HG02970 (cell line): ENCODE results near the gene NR2F2.
A peak's percentile ranks its signal among the peaks of the same experiment; 100 is the strongest.

ENCODE experiments used
- ATAC-seq: cut with Tn5 transposase; IDR thresholded peaks from one replicate; pipeline ENCODE4 v1.9.1; 2021; ENCODE audit warnings: mild to moderate bottlenecking, moderate library complexity, moderate number of reproducible peaks; ENCODE audit not compliant: unreplicated experiment, low FRiP score

The NR2F2 gene

GRCh38 chr15:96330450-96331143, at the start of gene NR2F2:
Gene NR2F2, plus strand, starts transcription at chr15:96330700. Its CDS starts 1,406 bp downstream, at chr15:96332106.
- ATAC-seq, result peak; percentile 66

GRCh38 chr15:96285305-96285704, 45.2 kb upstream of the NR2F2 start:
- no peak for ATAC-seq

- no peak for ATAC-seq
Observed at GRCh38 chr15:96285729-96286254, 44.7 kb upstream of the NR2F2 start.

- no peak for ATAC-seq
Observed at GRCh38 chr15:96290679-96291078, 39.8 kb upstream of the NR2F2 start.

GRCh38 chr15:96292635-96293034, 37.9 kb upstream of the NR2F2 start:
- ATAC-seq, result no peak

- ATAC-seq, result no peak
Observed at GRCh38 chr15:96293441-96293840, 37.1 kb upstream of the NR2F2 start.

GRCh38 chr15:96294766-96295165, 35.7 kb upstream of the NR2F2 start:
- ATAC-seq, result no peak

GRCh38 chr15:96296264-96296663, 34.2 kb upstream of the NR2F2 start:
- ATAC-seq, result no peak

GRCh38 chr15:96297783-96298182, 32.7 kb upstream of the NR2F2 start:
- no peak for ATAC-seq

GRCh38 chr15:96298217-96298616, 32.3 kb upstream of the NR2F2 start:
- no peak for ATAC-seq

- ATAC-seq, result no peak
Observed at GRCh38 chr15:96300836-96301235, 29.7 kb upstream of the NR2F2 start.

- ATAC-seq, result no peak
Observed at GRCh38 chr15:96303503-96304056, 26.9 kb upstream of the NR2F2 start.

- ATAC-seq, result no peak
Observed at GRCh38 chr15:96304839-96305238, 25.7 kb upstream of the NR2F2 start.

GRCh38 chr15:96306321-96306720, 24.2 kb upstream of the NR2F2 start:
- ATAC-seq, result no peak

GRCh38 chr15:96307856-96308394, 22.6 kb upstream of the NR2F2 start:
- ATAC-seq, result no peak

- no peak for ATAC-seq
Observed at GRCh38 chr15:96309143-96309660, 21.3 kb upstream of the NR2F2 start.

GRCh38 chr15:96311256-96311955, 19.1 kb upstream of the NR2F2 start:
- no peak for ATAC-seq

GRCh38 chr15:96311956-96312294, 18.6 kb upstream of the NR2F2 start:
- no peak for ATAC-seq

- no peak for ATAC-seq
Observed at GRCh38 chr15:96312641-96313335, 17.7 kb upstream of the NR2F2 start.

GRCh38 chr15:96314518-96314917, 16.0 kb upstream of the NR2F2 start:
- ATAC-seq, result no peak

- no peak for ATAC-seq
Observed at GRCh38 chr15:96314963-96315362, 15.5 kb upstream of the NR2F2 start.
